Panc1 (cell line): Measurements from ENCODE around the gene COL4A4. TPM values are rescaled to one million over a fixed set of nuclear protein-coding genes. Genes with fewer than 3 reads are reported as not detected.

ENCODE experiments used
- ATAC-seq: fragments of 200-7000 bp; cut with Tn5 transposase; 2 replicates; pipeline ENCODE4 v1.9.1; 2020; ENCODE audit warnings: mild to moderate bottlenecking, moderate library complexity
- BruUV-seq: library from RNA; stranded (reverse); fragments of 400-500 nt; replicated peaks from 2 replicates; lab custom pipeline; 2021; lab: Mats Ljungman, UMichigan
- CTCF ChIA-PET: fragments of 300-600 bp; sonication (Branson Sonifier 250); formaldehyde crosslinking; loops from one replicate; lab custom pipeline; 2022; ENCODE audit warnings: antibody characterized with exemption; lab: Charles Lee
- POLR2A ChIA-PET: fragments of 300-600 bp; sonication (Branson Sonifier 250); formaldehyde crosslinking; loops from one replicate; lab custom pipeline; 2022; ENCODE audit warnings: antibody characterized with exemption; lab: Charles Lee
- DNase-seq: peaks from one replicate; pipeline ENCODE4 v3.0.0-alpha.2; 2010; ENCODE audit warnings: low read depth, low spot score
- H3K27ac ChIP-seq: 2 replicates; pipeline ENCODE4 v1.5.1; 2011; ENCODE audit warnings: mild to moderate bottlenecking, low read length, inconsistent platforms
- H3K27me3 ChIP-seq: fragments of 200-500 bp; sonication (Bioruptor generic); 2 replicates; pipeline ENCODE4 v1.6.0; 2014; ENCODE audit warnings: low read length, inconsistent platforms; ENCODE audit not compliant: control insufficient read depth, insufficient read depth
- H3K36me3 ChIP-seq: fragments of 200-500 bp; sonication (Bioruptor generic); 2 replicates; pipeline ENCODE4 v1.5.1; 2014; ENCODE audit warnings: inconsistent platforms, mild to moderate bottlenecking, low read length, moderate library complexity; ENCODE audit not compliant: control insufficient read depth, insufficient read depth
- H3K4me1 ChIP-seq: 2 replicates; pipeline ENCODE4 v1.5.1; 2011; ENCODE audit warnings: inconsistent platforms, mild to moderate bottlenecking, low read length, moderate library complexity; ENCODE audit not compliant: control insufficient read depth, insufficient read depth
- H3K4me3 ChIP-seq, 2 experiments: 2 replicates each; pipeline ENCODE4 v1.5.1; 2011 to 2012; ENCODE audit warnings: low read depth in 2 of 2, low read length in 2 of 2, mild to moderate bottlenecking in 2 of 2, inconsistent platforms in 1 of 2, moderate library complexity in 1 of 2
- H3K9me3 ChIP-seq: fragments of 200-500 bp; sonication (Bioruptor generic); 2 replicates; pipeline ENCODE4 v1.5.1; 2014; ENCODE audit warnings: low read depth, mild to moderate bottlenecking, inconsistent platforms, low read length, moderate library complexity; ENCODE audit not compliant: control insufficient read depth, insufficient read depth
- POLR2AphosphoS5 ChIP-seq: IDR thresholded peaks from 2 replicates; pipeline ENCODE4 v1.6.1; 2012; ENCODE audit warnings: mild to moderate bottlenecking, low read depth, low read length, moderate library complexity
- SIN3A ChIP-seq: IDR thresholded peaks from 2 replicates; pipeline ENCODE4 v1.6.1; 2012; ENCODE audit warnings: low read depth, mild to moderate bottlenecking, low read length, moderate library complexity, borderline replicate concordance; ENCODE audit not compliant: insufficient read depth
- TCF7L2 ChIP-seq: IDR thresholded peaks from 2 replicates; pipeline ENCODE4 v1.6.1; 2011; ENCODE audit warnings: mild to moderate bottlenecking, low read depth, low read length, inconsistent platforms
- in situ Hi-C: cut with HindIII; loops from 2 replicates; pipeline ENCODE4 v1.10.0; 2016; ENCODE audit warnings: low sequenced_read_pairs, low pct_unique_long_range_greater_than_20kb
- intact Hi-C: fragments of 100-400 bp; cut with micrococcal nuclease; formaldehyde crosslinking; loops from one replicate; pipeline ENCODE4 v1.10.0; 2022; ENCODE audit not compliant: unreplicated experiment
- total RNA-seq: library from RNA; stranded (reverse); gene quantifications from one replicate; pipeline ENCODE4 v1.2.1, GENCODE V29; 2021; ENCODE audit not compliant: unreplicated experiment
- TF ChIP-seq, protein P1 (sequence below): fragments of 450-650 bp; IDR thresholded peaks from 2 replicates; pipeline ENCODE4 v1.5.1; 2017; ENCODE audit warnings: mild to moderate bottlenecking
- TF ChIP-seq, protein P2 (sequence below), 2 experiments: IDR thresholded peaks; 2 replicates each; pipeline ENCODE4 v1.6.1; 2011 to 2012; ENCODE audit warnings: low read depth in 2 of 2, control low read depth in 1 of 2, low read length in 1 of 2, mild to moderate bottlenecking in 1 of 2, moderate library complexity in 1 of 2; ENCODE audit not compliant: insufficient read depth in 1 of 2

COL4A4 gene
- total RNA-seq, 1 experiment from 2014 or later: 0.13 TPM

DNA sequence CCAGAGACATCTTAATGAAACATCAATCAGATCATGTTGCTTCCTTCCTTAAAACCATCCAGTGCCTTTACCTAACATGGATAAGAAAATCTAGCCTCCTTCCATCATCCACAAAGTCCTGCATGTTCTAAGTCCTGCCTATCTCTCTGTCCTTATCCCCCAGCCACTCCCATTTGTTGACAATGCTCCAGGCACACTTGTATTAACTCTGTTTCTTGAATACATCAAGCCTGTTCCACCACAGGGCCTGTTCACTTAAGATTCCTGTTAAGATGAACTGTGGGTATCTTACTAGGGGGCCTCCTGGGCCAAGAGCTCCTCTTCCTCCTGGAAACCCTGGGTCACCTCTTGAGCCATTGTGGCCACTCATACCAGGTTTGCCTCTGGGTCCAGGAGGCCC, 45.7 kb downstream of the COL4A4 start:
- H3K36me3 ChIP-seq: no peaks in the 10 kb centered on the region; the same call in 1 of the 2 replicates
- CTCF ChIA-PET: no interaction called here
- intact Hi-C loops (no loop called here), in situ Hi-C loops (no loop called here)
- BruUV-seq: no TSS peak
- H3K4me3 ChIP-seq: no peak overlapping the region
- POLR2A ChIA-PET: no interaction called here
- no peaks in the 10 kb centered on the region; the same call in 1 of the 2 replicates for H3K27me3 ChIP-seq
- no peak overlapping the region for H3K27ac ChIP-seq
- no peaks in the 10 kb centered on the region for H3K9me3 ChIP-seq
- ATAC-seq (no peak), DNase-seq (no peak)
- H3K4me1 ChIP-seq: no peaks in the 10 kb centered on the region
- TF ChIP-seq TCF7L2 (no peak), POLR2AphosphoS5 (no peak), SIN3A (no peak)
- TF ChIP-seq, protein P1, sequence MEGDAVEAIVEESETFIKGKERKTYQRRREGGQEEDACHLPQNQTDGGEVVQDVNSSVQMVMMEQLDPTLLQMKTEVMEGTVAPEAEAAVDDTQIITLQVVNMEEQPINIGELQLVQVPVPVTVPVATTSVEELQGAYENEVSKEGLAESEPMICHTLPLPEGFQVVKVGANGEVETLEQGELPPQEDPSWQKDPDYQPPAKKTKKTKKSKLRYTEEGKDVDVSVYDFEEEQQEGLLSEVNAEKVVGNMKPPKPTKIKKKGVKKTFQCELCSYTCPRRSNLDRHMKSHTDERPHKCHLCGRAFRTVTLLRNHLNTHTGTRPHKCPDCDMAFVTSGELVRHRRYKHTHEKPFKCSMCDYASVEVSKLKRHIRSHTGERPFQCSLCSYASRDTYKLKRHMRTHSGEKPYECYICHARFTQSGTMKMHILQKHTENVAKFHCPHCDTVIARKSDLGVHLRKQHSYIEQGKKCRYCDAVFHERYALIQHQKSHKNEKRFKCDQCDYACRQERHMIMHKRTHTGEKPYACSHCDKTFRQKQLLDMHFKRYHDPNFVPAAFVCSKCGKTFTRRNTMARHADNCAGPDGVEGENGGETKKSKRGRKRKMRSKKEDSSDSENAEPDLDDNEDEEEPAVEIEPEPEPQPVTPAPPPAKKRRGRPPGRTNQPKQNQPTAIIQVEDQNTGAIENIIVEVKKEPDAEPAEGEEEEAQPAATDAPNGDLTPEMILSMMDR: no peak
- TF ChIP-seq, protein P2, sequence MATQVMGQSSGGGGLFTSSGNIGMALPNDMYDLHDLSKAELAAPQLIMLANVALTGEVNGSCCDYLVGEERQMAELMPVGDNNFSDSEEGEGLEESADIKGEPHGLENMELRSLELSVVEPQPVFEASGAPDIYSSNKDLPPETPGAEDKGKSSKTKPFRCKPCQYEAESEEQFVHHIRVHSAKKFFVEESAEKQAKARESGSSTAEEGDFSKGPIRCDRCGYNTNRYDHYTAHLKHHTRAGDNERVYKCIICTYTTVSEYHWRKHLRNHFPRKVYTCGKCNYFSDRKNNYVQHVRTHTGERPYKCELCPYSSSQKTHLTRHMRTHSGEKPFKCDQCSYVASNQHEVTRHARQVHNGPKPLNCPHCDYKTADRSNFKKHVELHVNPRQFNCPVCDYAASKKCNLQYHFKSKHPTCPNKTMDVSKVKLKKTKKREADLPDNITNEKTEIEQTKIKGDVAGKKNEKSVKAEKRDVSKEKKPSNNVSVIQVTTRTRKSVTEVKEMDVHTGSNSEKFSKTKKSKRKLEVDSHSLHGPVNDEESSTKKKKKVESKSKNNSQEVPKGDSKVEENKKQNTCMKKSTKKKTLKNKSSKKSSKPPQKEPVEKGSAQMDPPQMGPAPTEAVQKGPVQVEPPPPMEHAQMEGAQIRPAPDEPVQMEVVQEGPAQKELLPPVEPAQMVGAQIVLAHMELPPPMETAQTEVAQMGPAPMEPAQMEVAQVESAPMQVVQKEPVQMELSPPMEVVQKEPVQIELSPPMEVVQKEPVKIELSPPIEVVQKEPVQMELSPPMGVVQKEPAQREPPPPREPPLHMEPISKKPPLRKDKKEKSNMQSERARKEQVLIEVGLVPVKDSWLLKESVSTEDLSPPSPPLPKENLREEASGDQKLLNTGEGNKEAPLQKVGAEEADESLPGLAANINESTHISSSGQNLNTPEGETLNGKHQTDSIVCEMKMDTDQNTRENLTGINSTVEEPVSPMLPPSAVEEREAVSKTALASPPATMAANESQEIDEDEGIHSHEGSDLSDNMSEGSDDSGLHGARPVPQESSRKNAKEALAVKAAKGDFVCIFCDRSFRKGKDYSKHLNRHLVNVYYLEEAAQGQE (IDR thresholded peaks at IDR 0.05; ENCODE audit: insufficient read depth in 1 of 2, low read depth in 2 of 2, low read length in 1 of 2): no peak

DNA sequence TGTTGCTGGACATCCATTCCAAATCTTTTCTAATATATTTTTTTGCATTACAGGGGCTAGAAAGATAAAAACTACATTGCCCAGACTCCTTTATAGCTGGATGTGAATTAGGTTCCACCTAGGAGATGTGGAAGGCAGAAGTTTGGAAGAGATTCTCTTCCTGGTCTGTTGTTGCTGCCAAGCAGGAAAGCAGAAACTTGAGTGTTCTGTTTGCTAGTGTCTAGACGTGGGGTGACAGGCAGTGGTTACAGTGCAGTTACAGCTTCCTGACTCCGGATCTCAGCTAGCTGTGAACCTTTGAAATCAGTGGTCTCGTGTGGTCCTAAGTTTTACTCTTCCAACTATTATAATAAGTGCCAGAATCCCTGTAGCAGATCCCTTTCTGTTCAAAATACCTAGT, 46.2 kb downstream of the COL4A4 start:
- Histone ChIP-seq H3K9me3 (no peaks in the 10 kb centered on the region), H3K4me1 (no peaks in the 10 kb centered on the region), H3K27me3 (no peaks in the 10 kb centered on the region; the same call in 1 of the 2 replicates), H3K36me3 (no peaks in the 10 kb centered on the region; the same call in 1 of the 2 replicates), H3K4me3 (no peak overlapping the region), H3K27ac (no peak overlapping the region)
- no peak for ATAC-seq
- POLR2A ChIA-PET: no interaction called here
- CTCF ChIA-PET: no interaction called here
- TF ChIP-seq POLR2AphosphoS5: no peak
- TF ChIP-seq, protein P1: no peak
- no peak for TF ChIP-seq SIN3A
- TF ChIP-seq, protein P2 (IDR thresholded peaks at IDR 0.05; ENCODE audit: insufficient read depth in 1 of 2, low read depth in 2 of 2, low read length in 1 of 2): no peak
- TF ChIP-seq TCF7L2: no peak
- no peak for DNase-seq
- BruUV-seq: no TSS peak
- in situ Hi-C loops: no loop called here
- intact Hi-C loops: no loop called here
